NCI-H2029 (cell line): ENCODE results near the gene SAPCD2.

ENCODE experiments used
- DNase-seq: peaks from one replicate; lab custom pipeline; 2025; lab: John Stamatoyannopoulos, UW

SAPCD2 gene

GRCh38 chr9:137017791-137018497, 52.4 kb downstream of the SAPCD2 start:
- no peak for DNase-seq

GRCh38 chr9:137017071-137017470, 53.3 kb downstream of the SAPCD2 start:
- DNase-seq: no peak

DNA sequence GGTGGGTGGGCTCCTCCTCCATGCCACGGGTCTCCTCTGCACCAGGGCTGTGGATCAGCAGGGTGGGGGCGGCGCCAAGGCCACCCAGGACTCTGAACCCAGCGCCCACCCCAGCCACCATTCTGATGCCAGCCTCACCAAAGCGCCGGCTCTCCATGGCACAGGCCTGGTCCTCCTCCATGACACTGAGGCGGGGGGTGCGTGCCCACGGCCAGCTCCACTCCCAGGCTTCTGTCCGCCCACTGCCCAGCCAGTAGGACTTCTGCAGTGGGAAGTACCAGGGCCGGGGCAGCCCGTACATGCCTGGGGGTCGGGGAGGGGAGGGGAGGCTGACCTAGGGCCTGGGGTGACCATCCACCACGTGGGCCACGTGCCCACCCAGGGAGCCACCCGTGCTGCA, 53.9 kb downstream of the SAPCD2 start:
- DNase-seq: no peak

DNA sequence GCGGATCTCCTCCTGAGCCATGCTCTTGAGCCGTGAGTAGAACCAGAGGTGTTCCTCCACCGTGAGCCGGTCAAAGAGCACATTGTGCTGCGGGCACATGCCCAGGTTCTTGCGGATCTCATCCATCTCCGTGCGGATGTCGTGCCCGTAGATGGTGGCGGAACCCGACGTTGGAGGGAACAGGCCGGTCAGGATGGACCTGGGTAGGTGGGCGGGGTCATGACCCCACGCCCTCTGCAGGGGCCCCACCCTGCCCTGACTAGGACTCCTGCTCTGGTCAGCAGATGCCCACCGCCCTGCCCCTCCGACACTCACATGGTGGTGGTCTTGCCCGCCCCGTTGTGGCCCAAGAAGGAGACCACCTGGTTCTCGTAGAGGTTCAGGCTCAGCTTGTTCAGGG, 54.4 kb downstream of the SAPCD2 start:
- DNase-seq: no peak

- DNase-seq: no peak
Measured at GRCh38 chr9:137015540-137015930, 54.8 kb downstream of the SAPCD2 start.

GRCh38 chr9:137014776-137015539, 55.4 kb downstream of the SAPCD2 start:
- DNase-seq: no peak

DNA sequence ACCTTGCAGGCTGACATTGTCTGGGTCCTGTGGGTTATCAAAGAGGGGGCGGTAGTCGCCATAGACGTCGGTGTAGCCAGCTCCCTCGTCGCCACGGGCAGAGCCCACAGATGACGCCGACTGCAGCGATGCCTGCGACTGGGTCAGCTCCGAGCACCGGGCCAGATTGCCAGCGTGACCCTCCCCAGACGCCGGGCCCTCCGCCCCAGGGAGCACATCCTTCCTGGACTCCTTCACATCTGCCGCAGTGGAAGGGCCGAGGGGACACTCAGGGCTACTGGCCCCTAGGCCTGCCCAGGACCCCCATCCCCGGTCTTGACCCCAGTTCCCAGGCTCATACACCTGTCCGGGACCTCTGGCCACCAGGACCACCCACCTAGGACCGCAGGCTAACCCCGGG, 56.2 kb downstream of the SAPCD2 start:
- DNase-seq: no peak

DNA sequence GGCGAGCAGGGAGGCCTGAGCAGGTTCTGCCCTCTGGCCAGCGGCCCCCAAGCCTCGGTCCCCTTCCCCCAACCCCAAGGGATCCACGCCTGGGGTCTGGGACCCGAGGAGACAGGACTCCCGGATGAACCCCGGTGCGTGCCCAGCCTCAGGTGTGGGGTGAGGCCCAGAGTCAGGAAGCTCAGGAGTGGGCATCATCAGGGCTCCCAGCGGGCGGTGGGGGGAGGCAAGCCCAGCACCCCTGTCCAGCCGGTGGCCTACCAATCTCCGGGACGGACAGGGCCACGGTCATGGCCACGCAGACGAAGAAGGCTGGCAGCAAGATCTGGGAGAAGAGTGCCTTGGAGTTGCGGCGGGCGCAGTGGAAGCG, 56.8 kb downstream of the SAPCD2 start:
- no peak for DNase-seq

- DNase-seq: no peak
Measured at GRCh38 chr9:137012694-137013570, 57.4 kb downstream of the SAPCD2 start.
